Ovary (tissue), 3 donors: ENCODE results near the gene PRLH.

ENCODE experiments used
- EP300 ChIP-seq: sonication (generic); formaldehyde crosslinking; IDR thresholded peaks from one replicate; pipeline ENCODE4 v1.6.1; 2017; ENCODE audit warnings: antibody characterized with exemption
- TF ChIP-seq, protein P1 (sequence below), 3 donors: fragments of 450-650 bp in 2 of 3; fragments of 200-600 bp in 1 of 3; IDR thresholded peaks; one replicate each; pipeline versions ENCODE4 v1.5.1 to v1.8.0; 2016 to 2022; ENCODE audit warnings: antibody characterized with exemption in 3 of 3, mild to moderate bottlenecking in 1 of 3
- donor health status: DM: no; HTN: no; CAD: no.

DNA sequence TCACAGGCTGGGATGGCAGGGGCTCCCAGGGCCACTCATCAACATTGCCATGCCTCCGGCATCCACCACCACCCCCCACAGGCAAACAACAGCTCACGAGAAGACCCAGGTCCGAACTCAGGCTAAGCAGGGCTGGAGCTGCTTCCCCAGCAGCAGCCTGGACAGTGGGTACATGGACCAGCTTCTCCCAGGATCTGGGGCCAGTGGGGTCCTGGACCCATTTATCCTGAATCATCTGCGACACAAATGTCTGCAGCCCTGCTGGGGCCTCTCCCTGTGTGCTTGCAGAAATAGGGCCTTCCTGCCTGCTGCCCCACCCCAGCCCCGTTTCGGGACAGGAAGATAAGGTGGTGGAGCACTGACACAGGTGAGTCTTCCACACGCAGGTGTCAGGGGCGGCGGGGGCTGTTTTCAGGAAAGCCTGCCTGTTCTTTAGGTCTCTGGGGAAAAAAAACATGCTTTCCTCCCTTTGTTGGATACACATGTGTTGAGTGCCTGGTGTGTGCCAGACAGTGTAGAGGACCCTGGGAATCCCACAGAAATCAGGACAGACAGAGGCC is 4.5 kb downstream of the PRLH start:
- TF ChIP-seq, protein P1, sequence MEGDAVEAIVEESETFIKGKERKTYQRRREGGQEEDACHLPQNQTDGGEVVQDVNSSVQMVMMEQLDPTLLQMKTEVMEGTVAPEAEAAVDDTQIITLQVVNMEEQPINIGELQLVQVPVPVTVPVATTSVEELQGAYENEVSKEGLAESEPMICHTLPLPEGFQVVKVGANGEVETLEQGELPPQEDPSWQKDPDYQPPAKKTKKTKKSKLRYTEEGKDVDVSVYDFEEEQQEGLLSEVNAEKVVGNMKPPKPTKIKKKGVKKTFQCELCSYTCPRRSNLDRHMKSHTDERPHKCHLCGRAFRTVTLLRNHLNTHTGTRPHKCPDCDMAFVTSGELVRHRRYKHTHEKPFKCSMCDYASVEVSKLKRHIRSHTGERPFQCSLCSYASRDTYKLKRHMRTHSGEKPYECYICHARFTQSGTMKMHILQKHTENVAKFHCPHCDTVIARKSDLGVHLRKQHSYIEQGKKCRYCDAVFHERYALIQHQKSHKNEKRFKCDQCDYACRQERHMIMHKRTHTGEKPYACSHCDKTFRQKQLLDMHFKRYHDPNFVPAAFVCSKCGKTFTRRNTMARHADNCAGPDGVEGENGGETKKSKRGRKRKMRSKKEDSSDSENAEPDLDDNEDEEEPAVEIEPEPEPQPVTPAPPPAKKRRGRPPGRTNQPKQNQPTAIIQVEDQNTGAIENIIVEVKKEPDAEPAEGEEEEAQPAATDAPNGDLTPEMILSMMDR (IDR thresholded peaks at IDR 0.05) = no peak
- no peak for TF ChIP-seq EP300
